Left lung (tissue), 10 donors: Measurements from ENCODE around the gene LHX2. TPM values are rescaled to one million over a fixed set of nuclear protein-coding genes. Genes with fewer than 3 reads are reported as not detected.

Experiments
- ATAC-seq: fragments of 200-7000 bp; cut with Tn5 transposase; one replicate; pipeline ENCODE4 v1.9.1; 2020; ENCODE audit warnings: moderate library complexity
- DNase-seq, 4 donors: peaks; one replicate each; pipeline ENCODE4 v3.0.0-alpha.2; 2013 to 2020
- H3K27ac ChIP-seq, 2 donors: fragments of 200-600 bp; sonication (generic) in 1 of 2; one replicate each; pipeline versions ENCODE4 v1.5.0 to v1.8.0; 2020 to 2021
- H3K27me3 ChIP-seq, 2 donors: fragments of 200-600 bp; sonication (generic) in 1 of 2; one replicate each; pipeline versions ENCODE4 v1.5.0 to v1.8.0; 2020 to 2021
- H3K36me3 ChIP-seq, 2 donors: fragments of 200-600 bp; sonication (generic) in 1 of 2; one replicate each; pipeline versions ENCODE4 v1.5.0 to v1.8.0; 2020 to 2021
- H3K4me1 ChIP-seq, 2 donors: fragments of 200-600 bp; one replicate each; pipeline ENCODE4 v1.8.0; 2021
- H3K4me3 ChIP-seq, 2 donors: fragments of 200-600 bp; sonication (generic) in 1 of 2; one replicate each; pipeline versions ENCODE4 v1.5.0 to v1.8.0; 2020 to 2021; ENCODE audit warnings: mild to moderate bottlenecking in 1 of 2
- H3K9me3 ChIP-seq, 2 donors: fragments of 200-600 bp; sonication (generic) in 1 of 2; one replicate each; pipeline versions ENCODE4 v1.5.0 to v1.8.0; 2020 to 2021
- CTCF ChIP-seq, 2 donors: fragments of 200-600 bp; sonication (generic) in 1 of 2; IDR thresholded peaks; one replicate each; pipeline versions ENCODE4 v1.5.0 to v1.8.0; 2021; ENCODE audit warnings: antibody characterized with exemption in 2 of 2
- intact Hi-C, 2 donors: fragments of 100-400 bp; cut with DNase I; formaldehyde crosslinking; loops; one replicate each; pipeline versions ENCODE4 v1.11.2 to v1.14.2; 2022
- polyA plus RNA-seq, 6 donors: library from polyadenylated mRNA; unstranded; fragments of 120-200 nt; gene quantifications; one replicate each; pipeline ENCODE4 v1.2.1, GENCODE V29; 2013; ENCODE audit not compliant: insufficient read length in 6 of 6
- total RNA-seq, 2 donors: library from RNA; stranded (reverse); fragmentation: NEBNext Ultra II Directional; extraction: Animal tissue kit (Norgen Biotek cat#: 25700); gene quantifications; one replicate each; pipeline ENCODE4 v1.2.1, GENCODE V29; 2021
- donor health status: DM: no; HTN: yes; CAD: no.
- donor health status: DM: no; HTN: no; CAD: no.

LHX2 gene
- total and polyA plus RNA-seq, 8 donors, result 0.12 to 0.26 (median 0.21) TPM; not detected in 4

- no peaks in the 10 kb centered on the region for H3K9me3 ChIP-seq
- no peak overlapping the region for H3K4me3 ChIP-seq
- H3K27me3 ChIP-seq, result peaks cover 99 to 100% of the 10 kb centered on the region in 2 donors
- no peak for ATAC-seq
- no peak for DNase-seq
- no peak overlapping the region for H3K27ac ChIP-seq
- intact Hi-C loops, result no loop called here
- TF ChIP-seq CTCF (IDR thresholded peaks at IDR 0.05), result no peak
- H3K36me3 ChIP-seq, result no peaks in the 10 kb centered on the region
- H3K4me1 ChIP-seq, result peaks cover 4 to 40% of the 10 kb centered on the region in 2 donors
Measured at GRCh38 chr9:124007565-124008302, 3.8 kb upstream of the LHX2 start.

- TF ChIP-seq CTCF (IDR thresholded peaks at IDR 0.05), result no peak
- Histone ChIP-seq H3K27me3 (peaks cover 99 to 100% of the 10 kb centered on the region in 2 donors), H3K27ac (no peak overlapping the region), H3K36me3 (no peaks in the 10 kb centered on the region), H3K9me3 (no peaks in the 10 kb centered on the region), H3K4me1 (peaks cover 4 to 46% of the 10 kb centered on the region in 2 donors), H3K4me3 (no peak overlapping the region)
- ATAC-seq (no peak), DNase-seq (no peak)
- intact Hi-C loops, result no loop called here
Measured at GRCh38 chr9:124008303-124008693, 3.3 kb upstream of the LHX2 start.

GRCh38 chr9:124008694-124009530, 2.7 kb upstream of the LHX2 start:
- TF ChIP-seq CTCF (IDR thresholded peaks at IDR 0.05), result no peak
- peaks cover 4 to 49% of the 10 kb centered on the region in 2 donors for H3K4me1 ChIP-seq
- no peak for ATAC-seq
- intact Hi-C loops, result no loop called here
- no peak for DNase-seq
- H3K36me3 ChIP-seq, result no peaks in the 10 kb centered on the region
- peaks cover 99 to 100% of the 10 kb centered on the region in 2 donors for H3K27me3 ChIP-seq
- H3K4me3 ChIP-seq, result no peak overlapping the region
- no peaks in the 10 kb centered on the region for H3K9me3 ChIP-seq
- no peak overlapping the region for H3K27ac ChIP-seq

- no peak for DNase-seq
- no peaks in the 10 kb centered on the region for H3K9me3 ChIP-seq
- peaks cover 4 to 49% of the 10 kb centered on the region in 2 donors for H3K4me1 ChIP-seq
- H3K4me3 ChIP-seq, result no peak overlapping the region
- ATAC-seq, result no peak
- no peak overlapping the region for H3K27ac ChIP-seq
- H3K27me3 ChIP-seq, result peaks cover 98 to 100% of the 10 kb centered on the region in 2 donors
- H3K36me3 ChIP-seq, result no peaks in the 10 kb centered on the region
- no peak for TF ChIP-seq CTCF (IDR thresholded peaks at IDR 0.05)
- intact Hi-C loops, result no loop called here
Measured at GRCh38 chr9:124009531-124010217, 1.9 kb upstream of the LHX2 start.

GRCh38 chr9:124010303-124010664, 1.3 kb upstream of the LHX2 start:
- no peak for TF ChIP-seq CTCF (IDR thresholded peaks at IDR 0.05)
- H3K27me3 ChIP-seq, result peaks cover 98 to 100% of the 10 kb centered on the region in 2 donors
- intact Hi-C loops, result no loop called here
- H3K9me3 ChIP-seq, result no peaks in the 10 kb centered on the region
- no peak overlapping the region for H3K4me3 ChIP-seq
- no peak for DNase-seq
- peaks cover 4 to 49% of the 10 kb centered on the region in 2 donors for H3K4me1 ChIP-seq
- ATAC-seq, result no peak
- no peak overlapping the region for H3K27ac ChIP-seq
- no peaks in the 10 kb centered on the region for H3K36me3 ChIP-seq
